Measurements from ENCODE around the gene FBXW11. TPM values are rescaled to one million over a fixed set of nuclear protein-coding genes. Genes with fewer than 3 reads are reported as not detected.

The FBXW11 gene
- total and polyA plus RNA-seq, 2 donors (not counting 1 experiment from before 2014, with no cell fraction given) = 19.7 to 62.4 TPM

- Histone ChIP-seq H3K9ac (ENCODE audit: low read length) (no peak overlapping the region), H3K9me3 (ENCODE audit: control extremely low read depth in 1 of 3, control insufficient read depth in 2 of 3, insufficient read depth in 1 of 3, low read length in 2 of 3) (peaks cover 0 to 11% (median 0%) of the 10 kb centered on the region in 3 donors), H3K27me3 (replicated peaks in 1 of 4; ENCODE audit: control extremely low read depth in 1 of 4, control insufficient read depth in 3 of 4, insufficient read depth in 4 of 4, low read length in 3 of 4) (no peaks in the 10 kb centered on the region), H3K4me3 (ENCODE audit: control extremely low read depth in 1 of 5, extremely low read depth in 1 of 5, insufficient read depth in 1 of 5, low read depth in 2 of 5, low read length in 4 of 5) (no peak overlapping the region), H3K4me1 (ENCODE audit: control insufficient read depth in 2 of 2, insufficient read depth in 2 of 2, low read length in 2 of 2) (peaks cover 5 to 8% of the 10 kb centered on the region in 2 donors), H3K79me2 (ENCODE audit: control insufficient read depth, insufficient read depth, low read length) (no peaks in the 10 kb centered on the region), H3K4me2 (replicated peaks; ENCODE audit: low read depth, low read length, poor library complexity, severe bottlenecking) (no peak overlapping the region), H4K20me1 (ENCODE audit: control insufficient read depth, insufficient read depth, low read length, poor library complexity, severe bottlenecking) (no peaks in the 10 kb centered on the region), H2AFZ (ENCODE audit: insufficient read depth, low read depth, low read length, poor library complexity, severe bottlenecking) (no peak overlapping the region), H3K36me3 (replicated peaks in 1 of 2; ENCODE audit: control extremely low read depth in 1 of 2, control insufficient read depth in 1 of 2, extremely low read depth in 1 of 2, insufficient read depth in 2 of 2, low read length in 1 of 2) (peaks cover 3 to 24% of the 10 kb centered on the region in 2 experiments), H3K27ac (ENCODE audit: low read length in 2 of 2) (no peak overlapping the region)
- no peak for TF ChIP-seq EZH2 (IDR thresholded peaks at IDR 0.05; ENCODE audit: borderline replicate concordance, insufficient read depth, low read depth, low read length, poor library complexity, severe bottlenecking)
- TF ChIP-seq CTCF (IDR thresholded peaks at IDR 0.05) = no peak
- ChIA-PET CTCF (interaction anchor here (0.9 kb wide), 1 partner anchor 202 kb away, joined by 3 read pairs; no protein-coding TSS in a partner anchor), POLR2A (no interaction called here)
- no peak for DNase-seq
- peaks cover 2% of the 10 kb centered on the region for H3K9me3 Mint-ChIP-seq (ENCODE audit: insufficient read depth)
- intact Hi-C loops (cut with micrococcal nuclease) = no loop called here
- H3K27ac Mint-ChIP-seq = no peak overlapping the region
- H3K4me1 Mint-ChIP-seq = peaks cover 11% of the 10 kb centered on the region
- H3K4me3 Mint-ChIP-seq = no peak overlapping the region
- WGBS (ENCODE audit: insufficient coverage) = 97% methylated on average over 12 of the region's 12 CpGs
- no peak for ATAC-seq (ENCODE audit: low read depth)
- no peaks in the 10 kb centered on the region for H3K27me3 Mint-ChIP-seq
Measured at GRCh38 chr5:171857489-171857876, 149.0 kb downstream of the FBXW11 start.

GRCh38 chr5:171855798-171856763 is 150.4 kb downstream of the FBXW11 start:
- Mint-ChIP-seq H3K9me3 (ENCODE audit: insufficient read depth) (peaks cover 2% of the 10 kb centered on the region), H3K27me3 (no peaks in the 10 kb centered on the region), H3K27ac (peak overlapping the region; percentile 62), H3K4me1 (peaks cover 11% of the 10 kb centered on the region), H3K4me3 (no peak overlapping the region)
- Histone ChIP-seq H3K4me1 (ENCODE audit: control insufficient read depth in 2 of 2, insufficient read depth in 2 of 2, low read length in 2 of 2) (peaks cover 5 to 8% of the 10 kb centered on the region in 2 donors), H3K36me3 (replicated peaks in 1 of 2; ENCODE audit: control extremely low read depth in 1 of 2, control insufficient read depth in 1 of 2, extremely low read depth in 1 of 2, insufficient read depth in 2 of 2, low read length in 1 of 2) (peaks cover 2 to 17% of the 10 kb centered on the region in 2 experiments), H3K9me3 (ENCODE audit: control extremely low read depth in 1 of 3, control insufficient read depth in 2 of 3, insufficient read depth in 1 of 3, low read length in 2 of 3) (peaks cover 0 to 11% (median 0%) of the 10 kb centered on the region in 3 donors), H4K20me1 (ENCODE audit: control insufficient read depth, insufficient read depth, low read length, poor library complexity, severe bottlenecking) (no peaks in the 10 kb centered on the region), H3K27ac (ENCODE audit: low read length in 2 of 2) (peak overlapping the region in 1 of 2 donors; percentile 22), H3K4me2 (replicated peaks; ENCODE audit: low read depth, low read length, poor library complexity, severe bottlenecking) (no peak overlapping the region), H3K27me3 (replicated peaks in 1 of 4; ENCODE audit: control extremely low read depth in 1 of 4, control insufficient read depth in 3 of 4, insufficient read depth in 4 of 4, low read length in 3 of 4) (no peaks in the 10 kb centered on the region), H3K4me3 (ENCODE audit: control extremely low read depth in 1 of 5, extremely low read depth in 1 of 5, insufficient read depth in 1 of 5, low read depth in 2 of 5, low read length in 4 of 5) (no peak overlapping the region), H3K9ac (ENCODE audit: low read length) (no peak overlapping the region), H3K79me2 (ENCODE audit: control insufficient read depth, insufficient read depth, low read length) (no peaks in the 10 kb centered on the region), H2AFZ (ENCODE audit: insufficient read depth, low read depth, low read length, poor library complexity, severe bottlenecking) (no peak overlapping the region)
- POLR2A ChIA-PET = no interaction called here
- intact Hi-C loops (cut with micrococcal nuclease) = no loop called here
- ATAC-seq (ENCODE audit: low read depth) (no peak), DNase-seq (no peak)
- 56% methylated on average over 12 of the region's 17 CpGs for WGBS (ENCODE audit: insufficient coverage)
- CTCF ChIA-PET = interaction anchor here (0.7 kb wide), 1 partner anchor 51 kb away, joined by 3 read pairs; no protein-coding TSS in a partner anchor
- TF ChIP-seq EZH2 (IDR thresholded peaks at IDR 0.05; ENCODE audit: borderline replicate concordance, insufficient read depth, low read depth, low read length, poor library complexity, severe bottlenecking) (no peak), CTCF (IDR thresholded peaks at IDR 0.05) (no peak)
